Right ventricle myocardium superior (tissue), 1 donor: ENCODE data around the gene PDGFRB. TPM values are rescaled to one million over a fixed set of nuclear protein-coding genes. Genes with fewer than 3 reads are reported as not detected.

Experiments
- ATAC-seq: fragments of 200-7000 bp; cut with Tn5 transposase; one replicate; pipeline ENCODE4 v1.9.1; 2020; ENCODE audit warnings: mild to moderate bottlenecking; ENCODE audit not compliant: poor library complexity
- DNase-seq: peaks from one replicate; pipeline ENCODE4 v3.0.0-alpha.2; 2020
- intact Hi-C: fragments of 100-400 bp; cut with DNase I; formaldehyde crosslinking; loops from one replicate; pipeline ENCODE4 v1.11.2; 2022
- long read RNA-seq: library from polyadenylated mRNA; unstranded; transcript quantifications from one replicate; pipeline ENCODE4 v2.0.0, GENCODE V29; 2021
- total RNA-seq: library from RNA; stranded (reverse); fragmentation: NEBNext Ultra II Directional; extraction: Animal tissue kit (Norgen Biotek cat#: 25700); gene quantifications from one replicate; pipeline ENCODE4 v1.2.1, GENCODE V29; 2021
- donor health status: DM: no; HTN: yes; CAD: no; lungs with severe emphysema.

PDGFRB gene
- total RNA-seq, result 47.0 TPM
- long read RNA-seq, full-length matches to known transcripts, result 10 of 62 reads
- long read RNA-seq, partial matches to known transcripts, result 32 of 62 reads
- long read RNA-seq, other reads (novel, unspliced or antisense), result 20 of 62 reads

DNA sequence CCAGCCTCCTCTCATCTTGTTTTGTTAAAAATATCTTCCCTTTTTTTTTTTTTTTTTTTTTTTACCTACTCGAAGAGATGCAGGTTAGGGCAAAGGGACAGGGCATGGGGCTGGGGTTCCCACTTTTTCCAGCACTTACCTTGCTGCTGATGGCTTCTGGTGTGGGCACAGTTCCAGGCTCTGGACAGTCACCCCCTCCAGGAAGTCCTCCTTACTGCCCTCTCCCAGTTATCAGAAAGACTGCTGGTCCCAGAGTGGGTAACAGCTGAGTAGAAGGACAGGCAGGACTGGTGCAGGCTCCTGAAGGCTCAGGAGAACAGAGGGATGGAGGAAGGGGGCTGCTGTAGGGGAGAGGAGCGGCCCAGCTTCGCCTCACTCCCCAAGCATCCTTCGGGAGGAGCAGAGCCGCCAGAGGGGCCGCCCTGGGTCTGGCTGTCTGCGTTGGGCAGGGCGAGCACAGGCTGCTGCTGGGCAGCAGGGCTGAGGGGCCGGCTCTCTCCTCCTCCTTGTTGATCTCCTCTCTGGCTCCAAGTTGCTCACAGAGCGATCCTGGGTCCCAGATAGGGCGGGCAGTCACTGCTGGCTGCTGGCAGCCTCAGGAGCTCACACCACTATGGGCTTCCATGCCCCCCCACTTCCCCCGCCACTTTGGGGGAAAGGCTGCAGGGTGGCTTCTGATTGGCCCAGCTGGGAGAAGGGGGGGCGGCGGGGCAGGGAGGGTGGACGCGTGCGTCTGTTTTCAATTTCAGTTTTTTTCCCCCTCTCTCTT is at the start of gene PDGFRB:
TSS of gene PDGFRB (minus strand) at position 588 of the 769 bp plus-strand sequence. CDS start 18,798 bp downstream, outside the sequence.
- DNase-seq, result peak; percentile 92
- intact Hi-C loops, result no loop called here
- peak; percentile 82 for ATAC-seq

DNA sequence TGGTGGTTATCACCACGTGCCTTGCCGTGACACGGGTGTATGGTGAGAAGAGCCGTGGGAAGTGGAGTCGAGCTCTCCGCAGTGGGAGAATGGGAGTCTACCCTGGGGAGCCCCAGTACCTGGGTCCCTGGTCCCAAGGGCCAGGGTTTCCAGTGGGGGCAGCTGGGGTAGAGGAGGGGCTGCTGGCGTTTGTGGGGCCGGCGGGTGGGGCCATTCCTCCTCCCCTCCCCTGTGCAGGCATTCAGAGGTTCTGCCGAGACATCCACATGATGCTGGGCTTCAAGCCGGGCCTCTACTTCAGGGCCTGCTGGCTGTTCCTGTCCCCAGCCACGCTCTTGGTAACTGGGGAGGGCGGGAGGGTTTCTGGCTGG is 48.9 kb upstream of the PDGFRB start:
- DNase-seq, result no peak
- no peak for ATAC-seq
- intact Hi-C loops, result no loop called here

DNA sequence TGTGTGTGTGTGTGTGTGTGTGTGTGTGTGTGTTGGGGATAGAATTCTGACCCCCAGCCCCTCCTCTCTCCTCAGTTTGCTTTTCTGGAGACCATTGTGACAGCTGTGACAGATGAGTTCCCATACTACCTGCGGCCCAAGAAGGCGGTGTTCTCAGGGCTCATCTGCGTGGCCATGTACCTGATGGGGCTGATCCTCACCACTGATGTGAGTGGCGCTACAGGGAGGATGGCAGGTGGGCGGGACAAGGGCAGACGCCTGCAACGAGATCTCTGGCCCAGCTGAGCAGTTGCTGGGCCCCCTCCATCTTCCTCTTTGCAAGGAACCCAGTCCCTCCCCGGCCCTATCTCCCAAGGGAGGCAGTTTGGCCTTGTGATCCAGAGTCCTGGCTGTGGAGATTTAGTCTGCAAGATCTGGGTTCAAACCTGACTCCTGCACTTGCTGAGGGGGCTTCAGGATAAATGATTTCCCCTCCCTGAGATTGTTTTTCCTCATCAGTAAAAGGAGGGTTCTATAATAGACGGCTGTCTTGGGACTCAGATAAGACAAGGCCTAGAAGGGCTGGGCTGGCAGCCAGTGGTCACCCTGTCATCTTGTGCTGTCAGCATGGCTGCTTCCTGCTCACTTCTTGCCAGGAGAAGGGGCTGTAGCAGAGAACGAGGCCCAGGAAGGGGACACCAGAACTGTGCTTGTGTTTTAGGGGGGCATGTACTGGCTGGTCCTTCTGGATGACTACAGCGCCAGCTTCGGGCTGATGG is 48.4 kb upstream of the PDGFRB start:
- ATAC-seq (no peak), DNase-seq (no peak)
- intact Hi-C loops, result no loop called here

DNA sequence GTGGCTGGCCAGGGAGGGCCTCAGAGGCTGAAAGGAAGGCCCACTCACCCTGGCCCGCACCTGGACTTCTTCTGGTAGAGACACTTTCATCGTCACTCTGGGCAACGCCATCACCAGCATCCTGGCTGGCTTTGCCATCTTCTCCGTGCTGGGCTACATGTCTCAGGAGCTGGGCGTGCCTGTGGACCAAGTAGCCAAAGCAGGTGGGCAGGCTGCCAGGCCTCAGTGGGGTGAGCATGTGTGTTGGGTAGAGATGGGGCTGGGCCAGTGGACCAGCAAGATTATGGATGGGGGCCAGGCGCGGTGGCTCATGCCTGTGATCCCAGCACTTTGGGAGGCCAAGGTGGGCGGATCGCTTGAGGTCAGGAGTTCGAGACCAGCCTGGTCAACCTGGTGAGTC is 46.9 kb upstream of the PDGFRB start:
- intact Hi-C loops, result no loop called here
- DNase-seq, result no peak
- no peak for ATAC-seq

DNA sequence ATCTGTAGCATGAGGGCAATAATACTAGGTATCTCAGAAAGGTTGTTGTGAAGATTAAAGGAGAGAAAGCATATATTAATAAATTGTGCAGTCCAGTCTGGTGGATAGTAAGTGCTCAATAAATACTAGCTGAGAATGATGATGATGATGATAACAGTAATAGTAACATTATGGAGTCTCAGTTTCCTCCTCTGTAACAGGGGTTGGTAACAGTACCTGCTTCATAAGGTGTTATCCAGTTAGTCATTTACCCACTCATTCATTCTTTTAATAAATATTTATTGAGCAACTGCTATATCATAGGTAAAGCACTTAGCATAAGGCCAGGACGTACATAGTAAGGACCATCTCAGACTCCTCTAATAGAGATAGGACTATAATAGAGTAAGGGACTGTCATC is 41.8 kb upstream of the PDGFRB start:
- no peak for ATAC-seq
- DNase-seq, result no peak
- intact Hi-C loops, result no loop called here

DNA sequence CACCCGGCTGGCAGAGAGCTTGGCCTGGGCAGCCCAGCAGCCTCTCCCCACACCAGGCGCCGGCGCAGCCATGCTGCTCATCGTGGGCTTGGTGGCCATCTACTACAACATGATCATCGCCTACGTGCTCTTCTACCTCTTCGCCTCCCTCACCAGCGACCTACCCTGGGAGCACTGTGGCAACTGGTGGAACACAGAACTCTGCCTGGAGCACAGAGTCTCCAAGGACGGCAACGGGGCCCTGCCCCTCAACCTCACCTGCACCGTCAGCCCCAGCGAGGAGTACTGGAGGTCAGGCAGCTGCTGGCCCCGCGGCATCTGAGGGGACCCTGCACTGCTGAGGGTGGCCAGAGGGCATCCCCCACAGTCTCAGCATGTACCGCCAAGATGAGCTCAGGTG is 41.3 kb upstream of the PDGFRB start:
- DNase-seq, result no peak
- intact Hi-C loops, result no loop called here
- no peak for ATAC-seq

DNA sequence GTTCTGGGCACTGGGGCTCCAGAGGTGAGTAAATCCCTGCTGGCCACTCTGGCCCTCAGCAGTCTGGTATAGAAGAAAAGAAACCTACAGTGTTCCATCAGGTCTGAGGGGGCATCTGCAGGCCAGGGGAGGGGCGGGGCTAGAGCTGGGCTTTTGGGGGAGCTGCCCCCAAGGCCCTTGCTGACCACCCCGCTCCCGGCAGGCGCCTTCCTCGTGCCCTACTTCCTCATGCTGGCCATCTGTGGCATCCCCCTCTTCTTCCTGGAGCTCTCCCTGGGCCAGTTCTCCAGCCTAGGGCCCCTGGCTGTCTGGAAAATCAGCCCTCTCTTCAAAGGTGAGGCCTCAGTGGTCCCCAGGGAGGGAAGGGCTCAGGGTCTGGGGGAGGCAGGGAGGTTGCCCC is 40.9 kb upstream of the PDGFRB start:
- ATAC-seq, result no peak
- DNase-seq, result no peak
- intact Hi-C loops, result no loop called here

DNA sequence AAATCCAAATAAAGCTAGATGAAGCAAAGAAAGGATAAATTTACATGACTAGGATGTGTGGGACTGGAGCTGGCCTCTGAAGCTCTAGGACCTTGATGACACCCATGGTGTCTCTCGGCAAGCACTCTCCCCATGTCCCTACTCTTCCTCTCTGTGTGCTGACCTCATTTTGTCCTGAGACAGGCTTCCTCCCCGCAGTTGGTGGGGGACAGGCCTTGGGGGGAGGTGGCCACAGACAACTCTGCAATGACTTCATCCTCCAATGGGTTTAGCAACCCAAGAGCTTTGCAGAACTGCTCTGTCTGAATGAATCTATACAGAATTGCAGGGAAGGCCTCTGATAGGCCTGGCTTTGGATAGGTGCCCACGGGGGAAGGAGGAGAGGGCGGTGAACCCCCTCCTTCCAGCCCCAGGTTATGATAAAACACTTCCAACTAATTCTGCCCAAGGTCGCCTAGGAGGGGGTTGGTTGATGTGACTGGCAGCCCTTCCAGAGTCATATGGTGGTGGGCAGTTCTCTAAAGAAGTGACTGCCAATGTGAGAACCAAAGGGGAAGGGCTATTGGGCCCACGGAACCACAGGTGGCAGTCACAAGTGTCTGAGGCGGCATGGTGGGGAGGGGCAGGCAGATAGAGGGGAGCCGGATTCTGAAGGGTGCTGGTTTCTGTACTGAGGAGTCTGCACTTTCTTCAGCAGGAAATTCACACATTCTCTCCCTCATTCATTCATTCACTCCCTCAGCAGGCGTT is 40.3 kb upstream of the PDGFRB start:
- ATAC-seq (no peak), DNase-seq (no peak)
- intact Hi-C loops, result no loop called here

DNA sequence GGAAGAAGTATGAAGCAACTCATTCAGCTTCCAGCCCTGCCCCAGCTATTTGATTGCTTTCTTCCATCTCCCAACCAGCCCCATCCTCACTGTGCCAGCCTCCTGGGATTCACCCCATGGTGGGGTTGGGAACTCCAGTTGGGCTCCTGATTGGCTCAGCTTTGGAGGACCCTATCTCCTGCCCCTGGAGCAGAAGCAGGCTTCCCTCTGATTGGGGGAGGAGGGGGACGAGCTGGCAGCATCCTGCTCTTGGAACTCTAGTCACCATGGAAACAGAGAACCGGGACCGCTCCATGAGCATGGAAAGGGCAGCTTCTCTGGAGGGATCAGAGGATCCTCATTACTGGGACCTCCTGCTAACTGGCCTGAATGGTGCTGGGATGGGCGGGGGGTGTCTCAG is 36.8 kb upstream of the PDGFRB start:
- DNase-seq, result no peak
- intact Hi-C loops, result no loop called here
- no peak for ATAC-seq

DNA sequence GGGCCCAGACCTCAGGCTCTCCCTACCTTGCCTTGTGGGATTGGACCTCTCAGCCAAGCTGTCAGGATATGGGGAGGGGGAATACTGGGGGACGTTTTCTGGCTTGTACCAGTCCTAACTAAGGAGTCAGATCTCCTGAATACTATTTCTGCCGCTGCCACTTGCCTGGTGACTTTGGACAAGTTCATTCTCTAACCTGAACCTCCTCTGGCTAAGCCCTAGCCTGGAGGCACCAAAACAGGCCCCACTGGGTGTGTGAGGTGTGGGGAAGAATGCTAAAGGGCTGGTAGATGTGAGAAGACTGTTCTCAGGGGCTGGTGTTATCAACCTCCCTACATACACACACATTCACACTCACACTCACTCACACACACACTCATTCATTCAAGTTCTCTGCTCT is 35.3 kb upstream of the PDGFRB start:
- ATAC-seq (no peak), DNase-seq (no peak)
- intact Hi-C loops, result no loop called here

DNA sequence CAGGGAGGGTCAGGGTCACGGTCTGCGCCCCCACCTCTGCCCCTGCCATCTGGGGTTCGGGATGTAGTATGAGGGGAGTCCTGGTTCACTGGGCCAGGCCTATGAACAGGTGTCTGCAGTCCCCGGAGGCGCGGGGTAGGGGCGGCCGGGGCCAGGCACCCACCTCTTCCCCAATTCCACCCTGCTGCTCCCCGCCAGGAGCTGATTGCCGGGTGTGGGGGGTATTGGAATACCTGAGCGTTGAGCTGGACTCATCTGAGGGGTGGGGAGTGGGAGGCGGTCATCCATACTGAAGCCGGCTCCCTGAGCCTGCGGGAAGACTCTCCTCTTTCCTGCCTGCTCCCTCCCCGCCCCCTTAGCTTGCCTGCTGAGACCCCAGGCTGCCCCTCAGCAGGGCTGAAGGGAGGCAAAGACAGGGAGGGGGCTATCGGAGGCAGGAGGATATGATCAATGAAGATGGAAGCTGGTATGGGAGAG is 34.9 kb upstream of the PDGFRB start:
- ATAC-seq, result no peak
- DNase-seq, result no peak
- intact Hi-C loops, result no loop called here

DNA sequence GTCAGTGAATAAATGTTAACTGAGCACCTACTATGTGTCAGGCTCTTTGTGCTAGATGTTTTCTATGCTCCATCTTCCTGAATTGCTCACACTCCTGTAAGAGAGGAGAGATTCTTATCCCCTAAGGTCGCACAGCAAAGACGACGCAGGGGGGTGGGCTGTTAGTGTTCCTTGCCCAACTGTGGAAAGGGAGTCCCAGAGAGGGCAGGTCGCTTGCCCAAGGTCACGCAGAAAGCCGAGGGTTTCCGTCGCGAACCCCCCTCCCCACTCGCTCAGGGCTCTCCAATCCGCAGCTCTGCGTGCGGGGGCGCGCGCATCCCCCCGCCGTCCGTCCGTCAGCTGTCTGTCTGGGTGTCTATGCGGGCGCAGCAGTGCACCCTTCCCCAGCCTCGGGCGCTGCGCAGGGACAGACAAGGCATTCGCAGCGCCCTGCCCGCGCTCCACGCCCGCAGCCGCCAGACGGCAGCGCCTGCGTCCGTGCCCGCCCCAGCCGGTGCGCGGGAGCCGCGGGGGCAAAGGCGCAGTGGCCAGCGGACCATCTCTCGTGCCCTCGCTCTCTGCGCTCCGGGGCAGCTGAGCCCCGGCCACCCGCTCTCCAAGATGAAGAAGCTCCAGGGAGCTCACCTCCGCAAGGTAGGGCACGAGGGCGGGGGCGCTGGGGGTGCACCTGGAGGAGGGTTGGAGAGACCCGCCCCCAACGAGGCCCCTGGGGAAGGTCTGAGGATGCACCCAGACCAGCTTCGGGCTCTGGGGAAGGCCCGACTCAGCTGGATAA is 34.3 kb upstream of the PDGFRB start, which contains the start of gene SLC6A7:
TSS of gene SLC6A7 (plus strand) at position 335 of the 775 bp plus-strand sequence. CDS start at position 601, 266 bp downstream.
- no peak for ATAC-seq
- intact Hi-C loops, result no loop called here

DNA sequence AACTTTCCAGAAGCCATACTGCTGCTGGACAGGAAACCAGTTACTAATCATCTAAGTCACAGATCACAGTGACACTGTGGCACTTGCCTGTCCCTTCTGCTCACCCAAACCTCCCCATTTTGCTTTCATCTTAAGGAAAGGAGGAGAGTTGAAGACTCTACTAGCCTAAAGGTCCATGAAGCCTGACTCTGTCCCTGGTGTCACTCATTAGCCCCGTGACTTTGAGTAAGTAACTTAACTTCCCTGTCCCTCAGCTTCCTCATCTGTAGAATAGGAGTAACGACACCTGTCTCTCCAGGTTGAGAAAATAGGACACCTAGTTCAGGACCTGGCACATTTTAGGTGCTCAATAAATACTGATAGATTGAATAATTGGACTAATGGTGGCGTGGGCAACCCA is 33.7 kb upstream of the PDGFRB start:
- no peak for ATAC-seq
- no peak for DNase-seq
- intact Hi-C loops, result no loop called here

More for the DNA sequence above, 34.3 kb upstream of the PDGFRB start, which contains the start of gene SLC6A7:
- DNase-seq, result no peak

DNA sequence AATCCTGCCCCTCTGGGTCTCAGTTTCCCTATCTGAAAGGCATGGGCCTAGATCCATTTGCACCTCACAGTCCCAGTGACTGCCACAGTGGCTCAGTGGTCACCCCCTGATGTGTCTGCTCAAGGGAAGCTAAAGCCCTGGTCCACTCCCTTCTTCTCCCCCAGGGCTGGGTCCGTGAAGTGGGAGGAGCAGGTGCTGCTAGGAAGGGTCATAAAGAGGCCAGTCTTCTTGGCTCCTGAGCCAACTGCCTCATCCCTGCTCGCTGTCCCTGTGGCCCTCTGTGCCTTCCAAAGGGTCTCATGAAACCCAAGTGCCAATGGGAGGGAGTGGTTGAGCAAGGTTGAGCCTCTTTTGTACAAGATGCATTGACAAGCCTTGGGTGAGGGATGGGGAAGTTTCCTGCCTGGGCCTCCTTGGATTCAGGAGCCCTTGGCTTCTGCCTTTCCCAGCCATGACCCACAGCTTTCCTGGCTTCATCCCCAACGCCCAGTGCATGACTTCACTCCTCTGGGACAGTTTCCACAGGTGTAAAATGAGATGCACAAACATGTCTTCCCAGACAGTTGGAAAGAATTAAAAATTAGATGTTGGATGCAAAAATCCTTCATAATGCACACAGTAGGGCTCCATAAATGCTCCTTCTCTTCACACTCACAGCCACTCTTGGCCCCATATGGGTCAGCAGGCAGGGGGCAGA is 32.6 kb upstream of the PDGFRB start:
- intact Hi-C loops, result no loop called here
- no peak for ATAC-seq

DNA sequence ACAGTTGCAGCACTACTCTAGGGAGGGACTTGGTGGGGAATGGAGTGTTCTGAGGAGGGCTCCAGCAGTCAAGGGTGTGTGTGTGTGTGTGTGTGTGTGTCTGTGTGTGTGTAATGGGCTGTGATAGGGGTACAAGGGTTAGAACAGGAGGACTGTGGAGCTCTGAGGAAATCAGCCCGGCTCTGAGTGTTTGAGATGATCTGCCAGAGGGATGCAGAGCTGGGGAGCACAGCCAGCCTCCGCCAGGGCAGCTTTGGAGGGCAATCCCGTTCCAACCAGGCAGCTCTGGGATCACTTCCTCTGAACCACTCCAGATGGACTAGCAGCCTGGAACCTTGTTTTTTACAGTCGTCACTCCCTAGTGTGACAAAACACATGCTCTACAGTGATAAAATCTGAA is 31.3 kb upstream of the PDGFRB start:
- intact Hi-C loops, result no loop called here
- ATAC-seq (no peak), DNase-seq (no peak)

More for the DNA sequence above, 32.6 kb upstream of the PDGFRB start:
- no peak for DNase-seq

DNA sequence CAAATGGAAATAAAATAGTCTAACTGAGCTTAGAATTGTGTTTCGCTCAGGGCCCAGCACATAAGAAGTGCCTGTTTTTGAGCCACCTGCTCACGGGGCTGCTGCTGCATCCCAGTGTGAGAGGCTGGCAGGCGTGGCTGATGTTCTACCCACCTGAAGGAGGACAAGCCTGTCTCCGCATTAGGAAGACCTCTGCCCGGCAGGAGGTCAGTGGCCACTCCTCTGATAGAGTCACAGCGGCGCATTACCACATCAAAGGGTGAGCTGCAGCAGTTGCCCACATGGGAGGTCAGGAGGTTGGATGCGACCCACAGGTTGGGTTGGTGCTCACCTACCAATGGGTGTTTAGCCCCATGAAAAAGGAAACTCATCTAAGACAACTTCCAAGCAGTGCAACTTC is 30.5 kb upstream of the PDGFRB start:
- intact Hi-C loops, result no loop called here
- no peak for DNase-seq
- no peak for ATAC-seq

DNA sequence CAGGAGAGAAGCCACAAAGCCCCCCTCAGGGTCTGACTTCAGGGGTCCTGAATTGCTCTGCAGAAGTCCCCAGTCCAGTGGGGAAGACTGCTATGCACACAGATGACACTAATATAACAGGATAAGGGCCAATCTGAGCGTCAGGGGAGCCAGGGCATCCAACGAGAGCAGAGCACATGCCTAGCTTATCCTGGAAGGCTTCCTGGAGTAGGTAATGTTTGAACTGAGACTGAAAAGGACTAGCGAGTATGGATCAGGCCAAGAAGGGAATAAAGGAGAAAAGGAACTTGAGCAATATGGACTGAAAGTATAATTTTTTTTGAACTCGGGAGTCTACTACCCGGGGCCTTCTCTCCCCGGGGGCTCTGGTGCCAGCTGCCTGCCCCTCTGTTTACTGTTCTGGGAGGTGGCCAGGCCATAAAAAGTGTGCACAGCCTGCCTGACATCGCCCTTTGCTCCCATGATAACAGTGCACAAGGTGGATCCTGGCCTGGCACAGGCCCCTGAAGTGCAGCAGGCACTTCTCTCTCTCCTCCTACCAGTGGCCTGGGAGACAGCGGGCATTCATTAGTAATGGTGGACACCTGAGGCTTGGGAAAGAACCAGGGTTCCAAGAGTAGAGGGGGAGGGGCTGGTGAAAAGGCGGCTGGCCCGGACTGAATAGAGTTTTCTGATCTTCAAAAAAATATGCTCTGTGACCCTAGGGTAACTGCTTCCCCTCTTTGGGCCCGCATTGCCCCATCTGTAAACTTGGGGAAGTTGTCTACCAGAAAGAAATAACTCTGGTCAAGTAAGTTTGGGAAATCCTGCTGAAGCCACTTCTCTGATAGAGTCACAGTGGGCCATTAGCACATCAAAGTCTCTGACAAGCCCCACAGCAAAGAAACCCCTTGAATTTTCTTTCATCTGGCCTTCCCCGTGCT is 29.6 kb upstream of the PDGFRB start:
- ATAC-seq (no peak), DNase-seq (no peak)
- intact Hi-C loops, result no loop called here
